ENCODE data around the gene IFI16.

GRCh38 chr1:159040206-159040605 lies 30.5 kb downstream of the IFI16 start:
- TF ChIP-seq MXI1 (IDR thresholded peaks at IDR 0.05; ENCODE audit: borderline replicate concordance, low read depth, low read length) (no peak), POLR2A (IDR thresholded peaks at IDR 0.05; ENCODE audit: low read depth, low read length) (no peak), CTCF (conservative IDR thresholded peaks at IDR 0.05; ENCODE audit: low read depth, low read length) (no peak), SMC3 (IDR thresholded peaks at IDR 0.05; ENCODE audit: low read depth, low read length) (no peak), BHLHE40 (IDR thresholded peaks at IDR 0.05; ENCODE audit: low read depth, low read length) (no peak), FOS (IDR thresholded peaks at IDR 0.05; ENCODE audit: low read depth, low read length) (no peak), RFX5 (IDR thresholded peaks at IDR 0.05; ENCODE audit: low read depth, low read length) (no peak), RCOR1 (IDR thresholded peaks at IDR 0.05; ENCODE audit: insufficient replicate concordance, low read length) (peak; percentile 33), CEBPB (IDR thresholded peaks at IDR 0.05; ENCODE audit: low read depth, low read length) (peak; percentile 65; the same call in 1 of the 2 replicates), MAZ (IDR thresholded peaks at IDR 0.05; ENCODE audit: borderline replicate concordance, low read depth, low read length) (no peak), RAD21 (IDR thresholded peaks at IDR 0.05; ENCODE audit: low read length) (no peak), USF2 (IDR thresholded peaks at IDR 0.05; ENCODE audit: low read depth, low read length) (no peak), CHD1 (IDR thresholded peaks at IDR 0.05; ENCODE audit: low read depth, low read length) (no peak)
